Spinal cord (tissue), 10 donors: Measurements from ENCODE around the gene FLAD1. TPM values are rescaled to one million over a fixed set of nuclear protein-coding genes. Genes with fewer than 3 reads are reported as not detected.
A peak's percentile ranks its signal among the peaks of the same experiment; 100 is the strongest.
"Not testable (repeated sequence)": the region's sequence is repeated elsewhere in the genome, so short reads cannot be mapped to it uniquely, and the experiment has no call there.

Source experiments
- DNase-seq, 6 donors: peaks; one replicate each; pipeline versions ENCODE4 v3.0.0 to v3.0.0-alpha.2; 2013 to 2015; ENCODE audit warnings: low spot score in 6 of 6, low read depth in 4 of 6
- H3K27ac ChIP-seq: one replicate; pipeline ENCODE4 v1.5.1; 2013; ENCODE audit warnings: low read depth, low read length, control low read depth
- H3K27me3 ChIP-seq: one replicate; pipeline ENCODE4 v1.6.1; 2013; ENCODE audit warnings: low read length; ENCODE audit not compliant: control insufficient read depth, insufficient read depth
- H3K36me3 ChIP-seq: one replicate; pipeline ENCODE4 v1.6.1; 2013; ENCODE audit warnings: low read length; ENCODE audit not compliant: control insufficient read depth, insufficient read depth
- H3K4me1 ChIP-seq: one replicate; pipeline ENCODE4 v1.6.1; 2013; ENCODE audit warnings: low read length; ENCODE audit not compliant: control insufficient read depth, insufficient read depth
- H3K4me3 ChIP-seq: one replicate; pipeline ENCODE4 v1.5.1; 2013; ENCODE audit warnings: low read depth, low read length, control low read depth
- H3K9me3 ChIP-seq: one replicate; pipeline ENCODE4 v1.6.1; 2013; ENCODE audit warnings: low read length; ENCODE audit not compliant: control insufficient read depth, insufficient read depth
- WGBS: methylation state at CpG from one replicate; pipeline ENCODE4 v1.1.5; 2013; ENCODE audit warnings: missing lambda C conversion rate; ENCODE audit not compliant: insufficient coverage; 5-methylcytosine and 5-hydroxymethylcytosine counted together
- polyA plus RNA-seq, 2 donors: library from polyadenylated mRNA; unstranded; fragments of 120-200 nt; gene quantifications; one replicate each; pipeline ENCODE4 v1.2.1, GENCODE V29; 2013; ENCODE audit not compliant: insufficient read length in 2 of 2
- total RNA-seq, 2 donors: library from RNA; depleted of rRNA in 1 of 2; stranded (reverse); fragments of 120-200 nt in 1 of 2; fragments of >200 nt in 1 of 2; gene quantifications; one replicate each; pipeline versions ENCODE4 v1.2.3 to v1.2.4, GENCODE V29; 2013 to 2014
- donor health status: healthy.

FLAD1 gene
- total and polyA plus RNA-seq, 4 donors, result 14.6 to 36.9 (median 32.7) TPM

DNA sequence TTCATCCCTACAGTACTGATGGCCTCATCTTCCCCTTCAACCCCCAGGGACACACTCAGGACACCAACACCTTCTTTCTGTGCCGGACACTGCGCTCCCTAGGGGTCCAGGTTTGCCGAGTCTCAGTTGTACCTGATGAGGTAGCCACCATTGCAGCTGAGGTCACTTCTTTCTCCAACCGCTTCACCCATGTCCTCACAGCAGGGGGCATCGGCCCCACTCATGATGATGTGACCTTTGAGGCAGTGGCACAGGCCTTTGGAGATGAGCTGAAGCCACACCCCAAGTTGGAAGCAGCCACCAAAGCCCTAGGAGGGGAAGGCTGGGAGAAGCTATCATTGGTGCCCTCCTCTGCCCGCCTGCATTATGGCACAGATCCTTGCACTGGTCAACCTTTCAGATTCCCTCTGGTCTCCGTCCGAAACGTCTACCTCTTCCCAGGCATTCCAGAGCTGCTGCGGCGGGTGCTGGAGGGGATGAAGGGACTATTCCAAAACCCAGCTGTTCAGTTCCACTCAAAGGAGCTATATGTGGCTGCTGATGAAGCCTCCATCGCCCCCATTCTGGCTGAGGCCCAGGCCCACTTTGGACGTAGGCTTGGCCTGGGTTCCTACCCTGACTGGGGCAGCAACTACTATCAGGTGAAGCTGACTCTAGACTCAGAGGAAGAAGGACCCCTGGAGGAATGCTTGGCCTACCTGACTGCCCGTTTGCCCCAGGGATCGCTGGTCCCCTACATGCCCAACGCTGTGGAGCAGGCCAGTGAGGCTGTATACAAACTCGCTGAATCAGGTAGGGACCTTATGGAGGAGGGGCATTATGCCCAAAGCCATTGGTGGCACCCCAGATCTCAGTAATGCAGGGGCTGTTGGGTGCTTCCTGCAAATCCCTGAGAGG is 5.2 kb downstream of the FLAD1 start:
- 93% methylated on average over 11 of the region's 17 CpGs for WGBS
- DNase-seq, result no peak
- Histone ChIP-seq H3K9me3 (no peaks in the 10 kb centered on the region), H3K36me3 (peaks cover 55% of the 10 kb centered on the region), H3K4me3 (no peak overlapping the region), H3K4me1 (peaks cover 18% of the 10 kb centered on the region), H3K27me3 (no peaks in the 10 kb centered on the region), H3K27ac (no peak overlapping the region)

GRCh38 chr1:154989195-154989860 is 6.2 kb downstream of the FLAD1 start:
- Histone ChIP-seq H3K27me3 (no peaks in the 10 kb centered on the region), H3K36me3 (peaks cover 55% of the 10 kb centered on the region), H3K9me3 (no peaks in the 10 kb centered on the region), H3K4me1 (peaks cover 9% of the 10 kb centered on the region), H3K4me3 (no peak overlapping the region), H3K27ac (no peak overlapping the region)
- WGBS, result 100% methylated on average over 2 of the region's 3 CpGs
- DNase-seq, result no peak

GRCh38 chr1:154990276-154990675 is 7.1 kb downstream of the FLAD1 start:
- peaks cover 55% of the 10 kb centered on the region for H3K36me3 ChIP-seq
- no peak overlapping the region for H3K27ac ChIP-seq
- H3K4me3 ChIP-seq, result no peak overlapping the region
- peaks cover 4% of the 10 kb centered on the region for H3K4me1 ChIP-seq
- H3K9me3 ChIP-seq, result no peaks in the 10 kb centered on the region
- 100% methylated on average over 2 of the region's 8 CpGs for WGBS
- no peaks in the 10 kb centered on the region for H3K27me3 ChIP-seq
- no peak for DNase-seq

DNA sequence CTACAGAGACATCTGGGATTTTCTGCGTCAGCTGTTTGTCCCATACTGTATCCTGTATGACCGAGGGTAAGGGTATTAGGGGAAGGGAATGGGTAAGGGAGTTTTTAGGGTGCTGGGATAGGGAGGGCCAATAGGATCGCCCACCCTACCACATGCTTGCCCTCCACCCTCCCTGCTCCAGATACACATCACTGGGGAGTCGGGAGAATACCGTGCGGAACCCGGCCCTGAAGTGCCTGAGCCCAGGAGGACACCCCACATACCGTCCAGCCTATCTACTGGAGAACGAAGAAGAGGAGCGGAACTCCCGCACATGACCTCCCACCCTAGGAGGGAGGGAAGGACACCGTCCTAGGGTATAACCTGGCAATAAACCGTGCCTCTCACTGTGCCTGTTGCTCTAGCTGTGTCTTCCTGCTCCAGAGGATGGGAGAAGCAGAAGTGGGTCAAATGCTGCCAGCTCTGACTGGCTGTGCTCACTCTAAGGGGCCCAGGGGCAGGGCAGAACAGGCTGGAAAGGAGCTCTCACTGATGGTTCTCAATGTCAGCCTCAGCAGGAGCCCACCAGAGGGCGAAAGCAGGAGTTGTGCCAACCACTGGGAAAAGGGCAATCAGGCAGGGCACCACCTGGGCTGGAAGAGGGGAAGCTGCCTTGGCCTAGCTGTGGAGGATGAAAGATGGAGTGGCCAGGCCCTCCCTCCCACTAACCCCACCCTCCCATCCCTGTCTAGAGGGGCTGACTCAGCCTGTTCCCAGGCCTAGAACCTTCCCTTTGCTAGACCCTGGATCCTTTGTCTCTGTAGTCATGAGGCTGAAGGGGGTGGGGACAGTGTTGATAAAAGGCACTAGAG is 9.8 kb downstream of the FLAD1 start:
- Histone ChIP-seq H3K9me3 (no peaks in the 10 kb centered on the region), H3K27ac (no peak overlapping the region), H3K27me3 (no peaks in the 10 kb centered on the region), H3K4me1 (peaks cover 4% of the 10 kb centered on the region), H3K36me3 (peaks cover 37% of the 10 kb centered on the region), H3K4me3 (no peak overlapping the region)
- no peak for DNase-seq
- WGBS, result 57% methylated on average over 3 of the region's 14 CpGs

DNA sequence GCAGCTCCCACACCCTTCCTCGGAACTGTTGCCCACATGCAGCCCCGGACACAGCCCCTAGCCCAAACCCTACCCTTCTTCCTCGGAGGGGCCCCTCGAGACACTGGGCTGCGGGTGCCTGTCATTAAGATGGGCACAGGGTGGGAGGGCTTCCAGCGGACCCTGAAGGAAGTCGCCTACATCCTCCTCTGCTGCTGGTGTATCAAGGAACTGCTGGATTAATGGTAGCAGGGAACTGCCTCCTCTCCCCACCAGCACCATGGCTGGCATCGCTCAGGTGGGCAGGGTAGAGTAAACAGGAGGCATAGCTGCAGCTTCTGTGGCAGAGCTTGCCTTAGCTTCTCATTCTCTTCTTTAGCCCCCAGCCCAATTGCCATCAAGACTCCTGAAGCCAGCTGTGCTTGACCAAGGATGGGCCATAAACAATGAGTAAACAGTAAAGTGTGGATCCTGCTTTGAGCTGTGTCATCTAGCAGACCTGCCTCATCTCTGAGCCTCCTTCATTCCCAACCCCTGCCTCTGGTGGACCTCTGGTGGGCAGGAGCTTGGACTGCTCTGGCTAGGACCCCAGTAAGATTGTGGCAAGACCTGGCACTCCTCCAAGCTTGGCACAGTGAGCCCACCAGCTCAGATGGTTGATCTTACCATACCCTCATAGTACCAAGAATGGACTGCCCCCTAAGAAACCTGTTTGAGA is 10.6 kb downstream of the FLAD1 start, which contains the start of gene LENEP:
LENEP (plus strand) TSS at position 15 of the 697 bp plus-strand sequence; CDS start at position 37, 22 bp downstream.
- Histone ChIP-seq H3K4me1 (peaks cover 2% of the 10 kb centered on the region), H3K4me3 (no peak within 1 kb of the TSS), H3K27ac (no peak within 1 kb of the TSS), H3K27me3 (no peaks in the 10 kb centered on the region), H3K36me3 (peaks cover 29% of the 10 kb centered on the region), H3K9me3 (no peaks in the 10 kb centered on the region)
- 93% methylated on average over 3 of the region's 8 CpGs for WGBS
- no peak for DNase-seq

DNA sequence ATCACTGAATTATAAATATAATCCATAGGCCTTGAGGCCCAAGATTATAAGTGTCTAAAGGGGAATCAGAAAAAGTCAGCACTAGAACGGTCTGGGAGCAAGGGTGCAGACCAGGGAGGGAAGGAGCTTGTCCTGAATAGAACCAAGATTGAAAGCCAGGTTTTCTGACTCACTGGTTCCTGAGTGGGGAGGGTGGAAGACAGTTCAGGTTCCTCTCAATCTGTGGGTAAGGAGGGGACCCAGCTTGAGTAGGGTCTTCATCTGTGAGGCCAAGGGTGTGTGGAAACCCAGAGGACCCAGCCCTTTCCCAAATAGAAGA is 11.1 kb downstream of the FLAD1 start:
- H3K27me3 ChIP-seq, result no peaks in the 10 kb centered on the region
- H3K4me3 ChIP-seq, result no peak overlapping the region
- H3K36me3 ChIP-seq, result peaks cover 24% of the 10 kb centered on the region
- no peak for DNase-seq
- H3K27ac ChIP-seq, result no peak overlapping the region
- H3K4me1 ChIP-seq, result peaks cover 8% of the 10 kb centered on the region
- H3K9me3 ChIP-seq, result no peaks in the 10 kb centered on the region
- WGBS, result 93% methylated on average over 1 of the region's 1 CpG

GRCh38 chr1:154994591-154994990 is 11.4 kb downstream of the FLAD1 start:
- Histone ChIP-seq H3K9me3 (no peaks in the 10 kb centered on the region), H3K4me1 (peaks cover 11% of the 10 kb centered on the region), H3K36me3 (peaks cover 20% of the 10 kb centered on the region), H3K4me3 (no peak overlapping the region), H3K27ac (no peak overlapping the region), H3K27me3 (no peaks in the 10 kb centered on the region)
- no peak for DNase-seq
- WGBS, result 90% methylated on average over 3 of the region's 3 CpGs

- not testable (repeated sequence) for H3K9me3 ChIP-seq, H3K4me3 ChIP-seq, H3K27me3 ChIP-seq, H3K27ac ChIP-seq
- peak in 3 of 6 donors; percentile 26 to 63 (median 52) for DNase-seq
- WGBS, result 96% methylated on average over 3 of the region's 13 CpGs
- peaks cover 12% of the 10 kb centered on the region for H3K36me3 ChIP-seq
- H3K4me1 ChIP-seq, result peaks cover 20% of the 10 kb centered on the region
Observed at GRCh38 chr1:154995301-154995983, 12.3 kb downstream of the FLAD1 start.
